ENCODE results near the gene DAAM1. TPM values are rescaled to one million over a fixed set of nuclear protein-coding genes. Genes with fewer than 3 reads are reported as not detected.

DAAM1 gene
- total RNA-seq, 1 experiment from 2014 or later: 13.3 TPM

- no peaks in the 10 kb centered on the region; the same call in 1 of the 2 replicates for H3K27me3 ChIP-seq (ENCODE audit: control insufficient read depth, insufficient read depth, low read length)
- in situ Hi-C loops (cut with HindIII; ENCODE audit: low pct_unique_long_range_greater_than_20kb, low sequenced_read_pairs) (no loop called here), intact Hi-C loops (cut with micrococcal nuclease; ENCODE audit: unreplicated experiment) (no loop called here)
- ChIA-PET POLR2A (no interaction called here), CTCF (no interaction called here)
- H3K36me3 ChIP-seq (ENCODE audit: control insufficient read depth, insufficient read depth, low read length): no peaks in the 10 kb centered on the region
- no peak overlapping the region for H3K4me3 ChIP-seq (ENCODE audit: low read depth in 2 of 2, low read length in 2 of 2)
- no peaks in the 10 kb centered on the region for H3K9me3 ChIP-seq (ENCODE audit: control insufficient read depth, insufficient read depth, low read depth, low read length)
- no peak overlapping the region for H3K27ac ChIP-seq (ENCODE audit: low read length)
- DNase-seq (ENCODE audit: low read depth, low spot score): no peak
- BruUV-seq (replicated peaks): no TSS peak
- TF ChIP-seq TCF7L2 (IDR thresholded peaks at IDR 0.05; ENCODE audit: low read depth, low read length) (no peak), SIN3A (IDR thresholded peaks at IDR 0.05; ENCODE audit: borderline replicate concordance, insufficient read depth, low read depth, low read length) (no peak), POLR2AphosphoS5 (IDR thresholded peaks at IDR 0.05; ENCODE audit: low read depth, low read length) (no peak), REST (IDR thresholded peaks at IDR 0.05; ENCODE audit: insufficient read depth in 1 of 2, low read depth in 2 of 2, low read length in 1 of 2) (no peak), CTCF (IDR thresholded peaks at IDR 0.05) (no peak)
- no peaks in the 10 kb centered on the region for H3K4me1 ChIP-seq (ENCODE audit: control insufficient read depth, insufficient read depth, low read length)
- no peak for ATAC-seq
Measured at GRCh38 chr14:59155886-59156285, 32.6 kb upstream of the DAAM1 start.

- Histone ChIP-seq H3K9me3 (ENCODE audit: control insufficient read depth, insufficient read depth, low read depth, low read length) (no peaks in the 10 kb centered on the region), H3K36me3 (ENCODE audit: control insufficient read depth, insufficient read depth, low read length) (no peaks in the 10 kb centered on the region), H3K27ac (ENCODE audit: low read length) (no peak overlapping the region), H3K27me3 (ENCODE audit: control insufficient read depth, insufficient read depth, low read length) (no peaks in the 10 kb centered on the region; the same call in 1 of the 2 replicates), H3K4me3 (ENCODE audit: low read depth in 2 of 2, low read length in 2 of 2) (no peak overlapping the region), H3K4me1 (ENCODE audit: control insufficient read depth, insufficient read depth, low read length) (no peaks in the 10 kb centered on the region)
- POLR2A ChIA-PET: no interaction called here
- TF ChIP-seq REST (IDR thresholded peaks at IDR 0.05; ENCODE audit: insufficient read depth in 1 of 2, low read depth in 2 of 2, low read length in 1 of 2): no peak
- no peak for TF ChIP-seq TCF7L2 (IDR thresholded peaks at IDR 0.05; ENCODE audit: low read depth, low read length)
- TF ChIP-seq SIN3A (IDR thresholded peaks at IDR 0.05; ENCODE audit: borderline replicate concordance, insufficient read depth, low read depth, low read length): no peak
- no peak for TF ChIP-seq CTCF (IDR thresholded peaks at IDR 0.05)
- no peak for TF ChIP-seq POLR2AphosphoS5 (IDR thresholded peaks at IDR 0.05; ENCODE audit: low read depth, low read length)
- in situ Hi-C loops (cut with HindIII; ENCODE audit: low pct_unique_long_range_greater_than_20kb, low sequenced_read_pairs): no loop called here
- no peak for ATAC-seq
- intact Hi-C loops (cut with micrococcal nuclease; ENCODE audit: unreplicated experiment): no loop called here
- DNase-seq (ENCODE audit: low read depth, low spot score): no peak
- no TSS peak for BruUV-seq (replicated peaks)
- CTCF ChIA-PET: no interaction called here
Measured at GRCh38 chr14:59159169-59159568, 29.3 kb upstream of the DAAM1 start.

Measured in Panc1 (cell line).